Measurements from ENCODE around the gene GAGE13.
"Not testable (repeated sequence)": the region's sequence is repeated elsewhere in the genome, so short reads cannot be mapped to it uniquely, and the experiment has no call there.

Gene GAGE13

GRCh38 chrX:49341449-49341848, 10.1 kb downstream of the GAGE13 start:
- not testable (repeated sequence) for DNase-seq

DNA sequence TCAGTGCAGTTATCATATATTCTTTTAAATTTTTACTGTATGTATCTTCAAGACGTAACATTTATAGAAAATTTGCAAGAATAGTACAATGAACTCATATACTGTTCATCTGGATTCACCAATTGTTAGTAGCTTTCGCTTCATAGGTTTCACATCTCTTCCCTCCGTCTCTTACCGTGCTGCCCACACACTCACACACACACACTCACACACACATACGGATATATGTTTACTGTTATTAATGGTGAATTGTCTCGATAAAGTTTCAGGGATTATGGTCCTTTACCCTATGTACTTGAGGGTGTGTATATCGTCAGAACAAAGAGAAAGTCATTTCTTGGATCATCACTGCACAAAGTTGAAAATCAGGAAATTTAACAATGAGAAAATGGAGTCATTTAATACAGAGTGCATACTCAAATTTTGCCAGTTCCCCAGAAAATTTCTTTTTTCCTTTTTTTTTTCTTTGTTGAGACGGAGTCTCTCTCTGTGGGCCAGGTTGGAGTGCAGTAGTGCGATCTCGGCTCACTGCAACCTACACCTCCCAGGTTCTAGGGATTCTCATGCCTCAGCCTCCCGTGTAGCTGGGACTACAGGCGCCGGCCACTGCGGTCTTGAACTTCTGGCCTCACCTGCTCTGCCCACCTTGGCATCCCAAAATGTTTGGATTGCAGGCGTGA, 13.3 kb downstream of the GAGE13 start:
- DNase-seq: not testable (repeated sequence)

DNA sequence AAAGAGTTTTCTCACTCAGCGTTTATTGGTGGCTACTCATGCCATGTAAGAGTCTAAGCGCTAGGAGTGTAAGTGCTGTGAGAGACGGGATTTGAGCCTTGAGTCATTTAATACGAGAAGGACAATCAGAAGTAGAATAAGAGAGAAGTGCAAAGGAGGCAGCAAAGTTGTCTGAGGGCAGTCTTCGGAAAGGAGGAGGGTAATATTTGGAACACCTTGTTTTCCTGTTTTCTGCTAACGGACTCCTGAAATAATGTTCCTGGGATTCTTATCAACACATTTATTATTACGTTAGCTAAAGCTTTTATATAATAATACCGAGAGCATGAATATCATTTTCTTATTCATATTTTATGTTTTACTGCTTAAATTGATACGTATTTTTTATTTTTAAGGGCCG, 14.0 kb downstream of the GAGE13 start:
- DNase-seq: not testable (repeated sequence)

- not testable (repeated sequence) for DNase-seq
Observed at GRCh38 chrX:49346150-49346549, 14.8 kb downstream of the GAGE13 start.
